ENCODE data around the gene POU3F1.

The POU3F1 gene

GRCh38 chr1:38076038-38076437 lies 29.4 kb upstream of the POU3F1 start:
- H3K27me3 ChIP-seq (ENCODE audit: insufficient read depth, low read length): no peaks in the 10 kb centered on the region
- no peaks in the 10 kb centered on the region for H3K36me3 ChIP-seq (ENCODE audit: insufficient read depth, low read length)
- H3F3A ChIP-seq (ENCODE audit: insufficient read depth, low read length): no peaks in the 10 kb centered on the region
- no peak overlapping the region for H3K4me3 ChIP-seq (ENCODE audit: low read depth, low read length, poor library complexity, severe bottlenecking)
- H3K79me2 ChIP-seq (ENCODE audit: insufficient read depth, low read length): no peaks in the 10 kb centered on the region
- H3K9me3 ChIP-seq (ENCODE audit: low read length): no peaks in the 10 kb centered on the region
- H3K4me2 ChIP-seq (ENCODE audit: low read length): no peak overlapping the region
- H3K27ac ChIP-seq (ENCODE audit: low read depth, low read length, poor library complexity, severe bottlenecking): no peak overlapping the region
- no peaks in the 10 kb centered on the region for H3K9me2 ChIP-seq (ENCODE audit: low read depth, low read length)
- H2AFZ ChIP-seq (ENCODE audit: low read length): no peak overlapping the region
- H3K9ac ChIP-seq (ENCODE audit: low read length): no peak overlapping the region
- no peaks in the 10 kb centered on the region for H3K4me1 ChIP-seq (ENCODE audit: insufficient read depth, low read length, severe bottlenecking)
- no peaks in the 10 kb centered on the region for H4K20me1 ChIP-seq (ENCODE audit: insufficient read depth, low read length)
- TF ChIP-seq EZH2 (IDR thresholded peaks at IDR 0.05; ENCODE audit: borderline replicate concordance, low read length) (no peak), CTCF (IDR thresholded peaks at IDR 0.05; ENCODE audit: low read length) (no peak)

- Histone ChIP-seq H3K79me2 (ENCODE audit: insufficient read depth, low read length) (no peaks in the 10 kb centered on the region), H3K27me3 (ENCODE audit: insufficient read depth, low read length) (no peaks in the 10 kb centered on the region), H3K9ac (ENCODE audit: low read length) (no peak overlapping the region), H3K36me3 (ENCODE audit: insufficient read depth, low read length) (no peaks in the 10 kb centered on the region), H4K20me1 (ENCODE audit: insufficient read depth, low read length) (no peaks in the 10 kb centered on the region), H3K27ac (ENCODE audit: low read depth, low read length, poor library complexity, severe bottlenecking) (no peak overlapping the region), H3K4me1 (ENCODE audit: insufficient read depth, low read length, severe bottlenecking) (no peaks in the 10 kb centered on the region), H2AFZ (ENCODE audit: low read length) (no peak overlapping the region), H3K9me2 (ENCODE audit: low read depth, low read length) (no peaks in the 10 kb centered on the region), H3K4me2 (ENCODE audit: low read length) (no peak overlapping the region), H3F3A (ENCODE audit: insufficient read depth, low read length) (no peaks in the 10 kb centered on the region), H3K9me3 (ENCODE audit: low read length) (no peaks in the 10 kb centered on the region), H3K4me3 (ENCODE audit: low read depth, low read length, poor library complexity, severe bottlenecking) (no peak overlapping the region)
- TF ChIP-seq EZH2 (IDR thresholded peaks at IDR 0.05; ENCODE audit: borderline replicate concordance, low read length) (no peak), CTCF (IDR thresholded peaks at IDR 0.05; ENCODE audit: low read length) (no peak)
These were observed 28.6 kb upstream of the POU3F1 start for GRCh38 chr1:38075191-38075590.

DNA sequence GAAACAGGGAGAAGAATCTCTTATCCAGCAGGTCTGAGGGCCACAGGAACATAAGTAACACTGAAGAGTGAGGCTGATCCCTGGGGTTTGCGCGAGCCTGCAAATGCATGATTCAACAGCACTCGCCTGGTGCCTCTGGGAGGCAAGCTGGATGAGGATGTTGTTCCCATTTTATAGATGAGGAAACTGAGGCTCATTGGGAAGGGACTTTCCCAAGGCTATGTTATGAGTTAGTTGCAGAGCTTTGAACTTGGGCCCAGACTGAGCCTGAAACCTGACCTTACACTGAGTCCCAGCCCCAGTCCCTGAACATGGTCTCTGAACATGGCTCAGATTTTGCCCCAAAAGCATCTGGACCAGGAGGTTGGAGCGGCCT lies 27.7 kb upstream of the POU3F1 start:
- Histone ChIP-seq H3K27me3 (ENCODE audit: insufficient read depth, low read length) (no peaks in the 10 kb centered on the region), H3F3A (ENCODE audit: insufficient read depth, low read length) (no peaks in the 10 kb centered on the region), H2AFZ (ENCODE audit: low read length) (no peak overlapping the region), H3K4me3 (ENCODE audit: low read depth, low read length, poor library complexity, severe bottlenecking) (no peak overlapping the region), H3K79me2 (ENCODE audit: insufficient read depth, low read length) (no peaks in the 10 kb centered on the region), H3K4me1 (ENCODE audit: insufficient read depth, low read length, severe bottlenecking) (no peaks in the 10 kb centered on the region), H3K9me3 (ENCODE audit: low read length) (no peaks in the 10 kb centered on the region), H4K20me1 (ENCODE audit: insufficient read depth, low read length) (no peaks in the 10 kb centered on the region), H3K27ac (ENCODE audit: low read depth, low read length, poor library complexity, severe bottlenecking) (no peak overlapping the region), H3K9me2 (ENCODE audit: low read depth, low read length) (no peaks in the 10 kb centered on the region), H3K9ac (ENCODE audit: low read length) (no peak overlapping the region), H3K36me3 (ENCODE audit: insufficient read depth, low read length) (no peaks in the 10 kb centered on the region), H3K4me2 (ENCODE audit: low read length) (no peak overlapping the region)
- TF ChIP-seq EZH2 (IDR thresholded peaks at IDR 0.05; ENCODE audit: borderline replicate concordance, low read length): no peak
- TF ChIP-seq CTCF (IDR thresholded peaks at IDR 0.05; ENCODE audit: low read length): no peak
